Suprapubic skin (tissue), 4 donors: ENCODE results near the gene NFX1.

Source experiments
- CTCF ChIP-seq, 2 donors: fragments of 200-600 bp in 1 of 2; fragments of 450-650 bp in 1 of 2; sonication (generic) in 1 of 2; IDR thresholded peaks; one replicate each; pipeline ENCODE4 v1.5.1; 2016 to 2019; ENCODE audit warnings: antibody characterized with exemption in 2 of 2, mild to moderate bottlenecking in 1 of 2, moderate library complexity in 1 of 2
- EP300 ChIP-seq: sonication (generic); formaldehyde crosslinking; IDR thresholded peaks from one replicate; pipeline ENCODE4 v1.6.1; 2017; ENCODE audit warnings: antibody characterized with exemption
- POLR2A ChIP-seq, 2 donors: fragments of 450-650 bp; IDR thresholded peaks; one replicate each; pipeline ENCODE4 v1.6.1; 2017; ENCODE audit warnings: antibody characterized with exemption in 2 of 2, mild to moderate bottlenecking in 2 of 2, moderate library complexity in 2 of 2
- POLR2AphosphoS5 ChIP-seq, 3 donors: sonication (generic); formaldehyde crosslinking; IDR thresholded peaks; one replicate each; pipeline ENCODE4 v1.6.1; 2017; ENCODE audit warnings: antibody characterized with exemption in 3 of 3

- no peak for TF ChIP-seq POLR2A (IDR thresholded peaks at IDR 0.05)
- no peak for TF ChIP-seq CTCF (IDR thresholded peaks at IDR 0.05)
- no peak for TF ChIP-seq POLR2AphosphoS5 (IDR thresholded peaks at IDR 0.05)
- TF ChIP-seq EP300 = no peak
These were observed 820 bp upstream of the NFX1 start for GRCh38 chr9:33289496-33289895.
